RKO (cell line): Measurements from ENCODE around the gene ATP8A1.
A peak's percentile ranks its signal among the peaks of the same experiment; 100 is the strongest.

ENCODE experiments used
- DNase-seq: peaks from one replicate; pipeline ENCODE4 v3.0.0-alpha.2; 2016; ENCODE audit warnings: low spot score

The ATP8A1 gene

DNA sequence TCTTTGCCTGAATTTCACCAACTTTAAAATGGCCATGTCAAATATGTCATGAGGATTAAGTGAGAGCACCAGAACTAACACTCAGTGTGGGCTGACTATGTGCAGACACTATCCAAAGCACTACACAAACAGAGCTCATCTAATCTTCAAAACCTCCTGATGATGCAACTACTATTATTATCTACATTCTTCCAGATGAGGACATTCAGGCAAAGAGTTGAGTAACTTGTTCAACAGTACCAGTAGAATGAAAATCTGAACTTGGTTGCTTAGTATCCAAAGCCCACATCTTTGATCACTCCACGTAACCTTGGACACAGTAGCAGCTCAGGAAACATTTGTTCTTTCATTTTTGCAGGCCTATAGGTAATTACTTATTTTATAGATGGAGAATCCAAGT is 90.1 kb downstream of the ATP8A1 start:
- no peak for DNase-seq

DNA sequence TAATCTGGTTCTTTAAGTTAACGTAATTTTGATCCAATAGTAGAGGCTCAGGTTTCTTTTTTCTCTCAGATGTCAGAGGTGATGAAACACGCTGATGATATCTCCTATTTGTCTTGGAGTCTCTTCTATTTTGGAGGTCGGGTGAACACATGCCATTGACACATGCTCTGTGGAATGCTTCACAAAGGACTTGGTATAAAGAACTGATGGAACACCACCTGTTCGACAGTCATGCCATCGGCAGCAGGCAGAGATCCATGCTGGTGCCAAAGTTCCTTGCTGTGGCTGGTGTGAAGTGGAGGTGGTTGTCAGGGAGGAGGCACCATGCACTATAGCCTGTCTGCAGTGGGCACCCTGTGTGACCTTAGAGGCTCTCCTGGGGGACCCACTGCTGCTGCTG is 94.9 kb downstream of the ATP8A1 start:
- DNase-seq, result no peak

DNA sequence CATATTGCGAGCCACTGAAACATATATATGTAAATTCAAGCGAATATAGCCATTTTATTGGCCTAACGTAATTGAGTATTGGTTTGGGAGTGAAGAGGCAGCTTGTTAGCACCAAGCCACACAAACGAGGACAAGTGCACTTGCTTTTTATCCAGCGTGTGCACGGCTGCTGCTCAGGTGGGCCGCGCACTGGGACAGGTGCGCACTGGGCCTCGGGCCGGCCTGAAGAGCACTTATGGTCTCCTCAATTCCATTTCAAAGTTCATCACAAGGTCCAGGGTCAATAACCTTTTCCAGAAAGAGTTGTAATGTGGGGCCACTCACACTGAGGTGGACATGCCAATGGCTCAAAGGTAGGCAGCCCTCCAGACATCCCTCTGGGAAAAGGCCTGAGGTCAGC is 95.9 kb downstream of the ATP8A1 start:
- DNase-seq, result no peak

DNA sequence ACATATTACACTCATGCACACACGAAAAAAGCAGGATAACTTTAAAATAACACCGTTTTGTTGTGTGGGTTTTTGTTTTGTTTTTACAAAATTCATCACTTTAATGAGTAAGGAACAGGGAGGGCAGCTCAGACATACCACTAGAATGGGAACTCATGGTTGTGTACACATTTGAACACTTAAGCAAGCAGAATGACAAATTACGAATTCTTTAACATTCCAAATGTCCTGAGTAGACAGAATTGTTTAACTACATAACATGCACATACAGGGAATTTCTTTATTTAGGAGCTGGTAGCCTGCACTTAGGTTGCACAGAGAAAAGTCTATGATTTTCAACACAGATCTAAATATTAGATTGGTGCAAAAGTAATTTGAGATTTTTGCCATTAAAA is 96.4 kb downstream of the ATP8A1 start:
- no peak for DNase-seq

DNA sequence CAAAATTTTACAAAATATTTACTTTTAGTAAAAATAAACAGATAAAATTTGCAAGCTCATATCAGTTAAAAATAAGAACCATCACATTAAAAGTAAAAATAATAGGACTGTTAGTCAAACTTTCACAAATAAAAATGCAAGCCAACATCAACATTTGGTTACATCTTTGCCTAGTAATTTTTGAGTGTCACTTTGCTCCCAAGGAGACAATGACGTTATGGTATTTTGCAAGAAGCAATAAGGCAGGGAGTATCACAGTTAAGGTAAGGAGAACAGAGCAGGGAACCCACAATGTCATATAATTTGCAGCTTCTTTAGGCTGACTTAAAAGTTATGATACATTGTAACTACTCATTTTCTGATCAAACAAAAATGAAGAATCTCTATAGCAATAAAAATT is 98.7 kb downstream of the ATP8A1 start:
- no peak for DNase-seq

DNA sequence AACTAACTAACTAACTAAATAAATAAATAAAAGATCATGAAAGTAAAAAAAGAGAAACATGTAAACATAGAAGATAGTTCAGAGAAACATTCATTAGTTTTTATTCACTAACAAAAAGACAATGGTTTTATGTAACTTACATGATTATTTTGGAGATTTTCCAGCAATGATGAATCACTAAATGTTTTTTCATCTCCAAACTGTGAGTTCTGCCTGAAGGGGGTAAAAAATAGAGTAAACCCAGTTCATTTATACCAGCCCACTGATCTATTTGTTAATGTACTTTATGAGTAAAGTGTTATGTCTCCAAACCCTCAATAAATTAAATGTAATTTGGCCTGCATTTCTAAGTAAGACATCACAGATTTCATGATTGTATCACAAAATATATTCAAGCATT is 101.1 kb downstream of the ATP8A1 start:
- DNase-seq, result no peak

DNA sequence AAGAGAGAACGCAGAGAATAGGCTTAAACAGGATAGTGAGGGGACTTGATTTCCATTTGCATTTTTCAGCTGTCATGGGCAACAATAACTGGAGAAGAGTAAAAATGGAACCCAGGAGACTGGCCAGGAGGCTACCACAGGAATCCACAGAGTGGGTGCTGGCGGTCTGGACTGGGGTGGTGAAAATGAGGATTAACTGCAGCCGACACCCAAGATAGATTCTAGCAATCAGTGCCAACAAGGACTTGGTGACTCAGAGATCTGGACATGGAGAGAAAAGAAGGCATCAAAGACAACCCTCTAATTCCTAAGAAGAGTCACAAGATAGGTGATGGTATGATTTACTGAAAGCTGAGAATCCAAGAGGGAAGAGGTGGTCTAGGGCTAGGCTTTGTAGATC is 102.8 kb downstream of the ATP8A1 start:
- DNase-seq, result no peak

DNA sequence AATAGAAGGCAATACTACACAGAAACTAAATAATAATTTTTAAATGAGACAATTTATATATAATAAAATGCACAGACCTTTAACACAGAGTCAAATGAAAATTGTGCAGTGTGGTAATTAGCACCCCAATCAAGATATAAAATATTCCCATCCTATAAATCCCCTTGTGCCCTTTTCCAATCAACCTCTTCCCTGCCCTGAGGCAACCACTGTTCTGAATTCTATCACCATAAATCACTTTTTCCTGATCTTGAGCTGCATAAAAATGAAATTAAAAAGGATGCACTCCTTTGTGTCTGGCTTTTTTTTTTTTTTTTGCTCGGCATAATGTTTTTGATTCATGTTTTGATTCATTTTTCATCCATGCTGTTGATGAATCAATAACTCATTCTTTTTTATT is 107.0 kb downstream of the ATP8A1 start:
- DNase-seq, result no peak

DNA sequence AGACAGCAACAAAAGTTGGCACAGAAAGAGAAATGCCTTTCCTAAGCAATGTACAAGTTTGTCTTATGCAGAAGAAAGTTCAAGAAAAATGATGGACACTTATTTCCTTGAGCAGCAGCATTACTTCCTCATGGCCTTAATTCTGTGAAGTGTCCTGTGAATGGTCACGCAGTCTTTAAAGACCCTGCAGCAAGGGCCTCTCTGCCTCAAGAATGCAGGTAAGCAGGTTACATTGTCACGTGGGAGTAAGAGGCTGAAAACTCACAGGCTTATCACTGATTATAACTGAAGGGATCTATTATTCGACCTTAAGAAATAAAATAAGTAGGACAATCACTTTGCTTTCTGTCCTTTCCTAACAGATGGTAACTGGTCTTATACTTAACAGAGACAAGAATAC is 109.1 kb downstream of the ATP8A1 start:
- no peak for DNase-seq

DNA sequence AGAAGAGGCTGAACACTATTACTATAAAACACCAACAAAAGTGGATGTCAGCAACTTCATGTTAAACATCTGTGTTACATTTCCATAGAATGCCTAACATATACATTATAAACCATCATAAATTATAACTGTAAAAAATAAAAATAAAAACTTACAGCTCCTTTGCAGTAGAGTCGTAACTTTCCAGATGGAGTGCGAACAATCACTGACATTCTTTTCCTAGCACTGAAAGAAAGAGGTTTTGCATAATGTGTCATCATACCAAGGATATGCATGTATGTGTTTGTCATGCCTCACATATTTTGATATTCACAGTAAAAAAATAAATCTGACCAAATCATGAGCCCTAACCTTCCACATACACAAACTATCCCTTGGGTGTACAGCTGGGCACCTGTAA is 113.1 kb downstream of the ATP8A1 start:
- DNase-seq, result peak; percentile 5

DNA sequence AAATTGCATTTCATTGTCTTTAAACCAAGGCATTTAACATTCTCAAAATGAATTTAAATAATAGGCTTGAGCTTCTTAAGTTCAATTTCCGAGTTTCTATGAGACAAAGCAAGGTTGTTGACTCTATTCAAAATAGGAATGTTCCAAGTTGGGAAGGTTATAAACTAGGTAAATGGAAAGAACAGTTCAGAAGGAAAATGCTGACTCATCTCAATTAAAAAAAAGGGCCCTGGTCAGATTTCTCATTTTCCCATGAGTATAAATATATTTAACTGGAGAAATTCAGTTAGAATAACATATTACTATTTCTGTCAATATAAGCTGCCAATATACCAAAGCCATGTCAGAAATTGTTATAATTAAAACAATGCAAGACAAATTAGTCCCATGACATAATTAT is 113.8 kb downstream of the ATP8A1 start:
- no peak for DNase-seq

DNA sequence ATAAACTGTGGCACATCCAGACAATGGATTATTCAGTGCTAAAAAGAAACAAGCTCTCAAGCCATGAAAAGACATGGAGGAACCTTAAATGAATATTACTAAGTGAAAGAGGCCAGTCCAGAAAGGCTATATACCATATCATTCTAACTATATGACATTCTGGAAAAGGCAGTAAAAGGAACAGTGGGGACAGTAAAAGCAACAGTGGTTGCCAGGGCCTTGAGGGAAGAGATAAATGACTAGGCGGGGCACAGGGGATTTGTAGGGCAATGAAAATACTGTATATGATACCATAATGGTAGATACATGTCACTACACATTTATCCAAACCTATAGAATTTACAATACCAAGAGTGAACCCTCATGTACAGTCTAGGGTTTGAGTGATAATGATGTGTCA is 115.3 kb downstream of the ATP8A1 start:
- DNase-seq, result no peak

DNA sequence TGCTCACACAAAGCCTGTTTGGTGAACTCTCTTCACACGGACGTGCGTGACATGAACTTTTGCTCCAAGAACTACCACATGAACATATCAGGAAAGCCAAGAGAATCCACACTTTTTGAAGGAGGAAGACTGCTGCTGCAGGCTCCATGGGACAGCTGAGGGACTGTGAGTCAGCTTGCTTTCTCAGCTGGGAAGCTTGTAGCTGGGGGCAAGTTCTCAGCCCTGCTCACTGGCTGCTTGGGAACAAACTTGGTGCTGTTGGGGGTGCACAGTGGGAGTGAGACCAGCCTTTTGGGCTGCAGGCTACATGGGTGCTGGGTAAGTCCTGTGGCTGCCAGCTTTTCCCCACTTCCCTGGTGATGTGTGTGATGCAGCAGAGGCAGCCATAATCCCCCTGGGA is 123.9 kb downstream of the ATP8A1 start:
- no peak for DNase-seq

DNA sequence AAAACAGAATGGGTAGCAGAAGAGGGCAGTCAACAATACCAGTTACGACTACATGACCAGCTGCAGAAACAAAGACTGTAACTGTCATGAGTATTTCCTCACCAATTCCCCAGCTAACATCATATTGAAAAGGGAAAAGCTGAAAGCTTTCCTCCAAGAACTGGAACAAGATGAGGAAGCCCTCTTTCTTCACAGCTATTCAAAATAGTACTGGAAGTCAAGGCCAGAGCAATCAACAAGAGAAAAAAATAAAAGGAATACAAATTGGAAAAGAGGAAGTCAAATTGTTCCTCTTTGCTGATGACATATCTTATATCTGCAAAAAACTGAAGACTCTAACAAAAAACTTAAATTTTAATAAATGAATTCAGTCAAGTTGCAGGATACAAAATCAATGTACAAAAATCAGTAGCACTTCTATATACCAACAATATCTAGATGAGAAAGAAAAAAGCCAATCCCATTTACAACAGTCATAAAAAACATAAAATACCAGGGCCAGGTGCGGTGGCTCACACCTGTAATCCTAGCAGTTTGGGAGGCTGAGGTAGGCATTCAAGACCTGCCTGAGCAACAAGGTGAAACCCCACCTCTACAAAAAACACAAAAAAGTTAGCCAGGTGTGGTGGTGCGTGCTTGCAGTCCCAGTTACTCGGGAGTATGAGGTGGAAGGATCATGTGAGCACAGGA is 125.4 kb downstream of the ATP8A1 start:
- DNase-seq, result no peak

DNA sequence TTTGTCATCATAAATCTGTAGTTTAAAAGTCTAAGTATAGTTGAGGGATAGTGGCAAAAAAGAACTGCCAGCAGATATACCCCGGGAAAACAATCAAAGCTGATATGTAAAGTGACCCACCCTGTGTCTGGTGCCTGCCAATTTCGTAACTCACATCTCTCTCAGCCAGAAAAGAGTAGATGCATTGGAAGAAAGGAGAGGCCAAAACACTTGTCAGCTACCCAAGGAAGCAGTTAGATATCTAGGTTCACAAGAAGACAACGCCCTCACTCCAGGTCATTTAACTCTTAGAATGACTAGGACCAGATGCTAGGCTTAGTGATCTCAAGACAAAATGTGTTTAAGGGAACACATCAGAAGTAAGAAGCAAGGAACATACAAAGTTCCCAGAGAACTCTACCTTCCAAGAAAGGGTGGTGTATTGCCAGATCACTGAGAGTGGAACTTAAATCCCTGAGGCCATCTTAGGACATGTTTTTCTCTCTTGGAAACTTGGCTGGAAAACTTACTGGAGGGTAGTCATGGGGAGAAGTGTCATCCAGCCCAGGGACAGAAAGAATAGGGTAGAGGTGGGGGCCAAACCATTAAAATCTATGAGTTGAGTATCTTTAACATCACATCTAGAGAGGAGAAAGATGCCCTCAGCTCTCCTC is 133.7 kb downstream of the ATP8A1 start:
- no peak for DNase-seq

DNA sequence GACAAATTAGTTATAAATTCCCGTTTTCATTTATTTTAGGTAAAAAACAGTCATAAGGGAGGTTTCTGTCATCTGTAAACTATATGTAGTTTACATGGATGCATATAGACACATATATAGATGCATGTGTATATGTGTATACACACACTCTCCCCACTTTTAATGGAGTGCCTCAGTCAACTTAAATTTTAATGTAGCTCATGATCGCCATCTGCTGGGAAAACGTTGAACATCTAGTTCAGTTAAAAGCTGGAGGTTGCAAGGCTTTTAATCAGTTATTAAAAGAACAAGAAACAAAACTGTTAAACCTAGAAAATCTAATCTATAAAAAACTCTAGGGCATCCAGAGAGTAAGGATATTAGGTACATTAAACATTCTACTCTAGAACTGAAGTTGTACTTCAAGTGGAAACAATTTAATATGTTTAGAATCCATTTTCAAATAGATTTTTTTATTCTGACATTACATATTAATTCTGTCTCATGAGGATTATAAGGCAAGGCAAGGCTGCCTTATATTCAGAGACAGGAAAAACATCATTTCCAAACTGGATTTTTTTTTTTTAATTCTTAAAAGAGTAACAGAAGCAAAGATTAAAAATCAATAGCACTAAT is 137.0 kb downstream of the ATP8A1 start:
- peak; percentile 62 for DNase-seq

DNA sequence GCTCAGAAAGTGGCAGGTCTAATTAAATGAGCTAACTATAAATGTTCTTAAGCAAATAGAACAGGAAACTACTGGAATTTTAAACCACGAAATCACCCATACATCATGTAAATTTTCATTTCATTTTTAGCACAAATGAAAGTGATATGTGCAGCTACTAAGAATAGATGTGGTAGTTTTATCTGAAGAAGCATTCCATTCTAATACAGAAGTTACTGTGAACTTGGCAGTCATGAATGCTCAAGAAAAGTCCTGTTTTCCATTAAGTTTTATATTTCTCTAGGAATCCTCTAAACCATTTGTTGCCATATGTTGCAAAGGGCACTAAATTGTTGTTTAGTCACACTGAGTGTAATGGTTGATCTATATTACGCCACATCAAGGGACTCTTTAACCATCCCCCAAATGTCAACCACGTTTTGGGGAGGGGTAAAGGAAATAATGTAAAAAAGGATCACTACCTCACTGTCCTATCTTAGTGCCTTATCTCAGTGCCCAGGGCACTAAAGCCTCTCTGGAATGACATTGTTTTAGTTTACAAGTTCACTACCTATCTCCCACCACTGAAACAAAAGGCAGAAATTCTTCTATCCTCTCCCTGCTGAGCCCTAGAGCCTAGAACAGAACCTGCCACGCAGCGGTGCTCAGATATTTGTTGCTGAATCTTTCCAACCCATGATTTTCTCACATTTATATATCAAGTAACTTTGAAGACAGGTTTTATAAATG is 141.6 kb downstream of the ATP8A1 start:
- DNase-seq, result no peak

DNA sequence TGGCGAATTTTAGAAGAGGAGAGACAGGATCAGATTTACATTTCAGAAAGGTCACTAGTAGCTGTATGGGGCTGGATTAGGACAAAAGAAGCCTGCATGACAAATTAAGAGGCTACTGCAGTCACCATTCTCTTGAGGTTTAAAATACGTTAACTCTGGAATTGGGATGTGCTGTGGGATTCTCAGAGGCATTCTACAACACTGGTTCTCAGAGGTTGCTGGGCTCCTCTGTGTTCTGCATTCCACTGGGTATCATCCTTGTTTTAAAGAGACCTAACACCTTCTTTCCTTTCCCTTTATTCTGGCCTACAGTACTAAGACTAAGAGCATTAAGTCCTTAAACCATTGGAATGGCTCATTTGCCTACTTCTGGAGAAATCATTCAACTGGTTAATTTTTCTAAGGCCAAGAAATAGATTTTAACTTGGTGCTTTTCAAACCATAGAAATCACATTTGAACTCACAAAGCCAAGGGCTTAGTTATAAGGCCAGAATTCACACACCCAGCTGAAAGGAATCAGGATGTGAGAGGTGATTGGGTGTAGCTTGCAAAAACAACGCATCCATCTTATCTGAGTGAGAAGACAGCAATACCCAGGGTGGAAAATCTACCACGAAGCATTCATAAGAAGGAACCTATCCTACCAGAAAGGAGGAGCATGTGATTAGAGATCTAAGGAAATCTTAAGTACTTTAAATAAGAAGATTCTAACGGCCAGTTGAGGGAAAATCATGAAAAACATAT is 143.0 kb downstream of the ATP8A1 start:
- no peak for DNase-seq

DNA sequence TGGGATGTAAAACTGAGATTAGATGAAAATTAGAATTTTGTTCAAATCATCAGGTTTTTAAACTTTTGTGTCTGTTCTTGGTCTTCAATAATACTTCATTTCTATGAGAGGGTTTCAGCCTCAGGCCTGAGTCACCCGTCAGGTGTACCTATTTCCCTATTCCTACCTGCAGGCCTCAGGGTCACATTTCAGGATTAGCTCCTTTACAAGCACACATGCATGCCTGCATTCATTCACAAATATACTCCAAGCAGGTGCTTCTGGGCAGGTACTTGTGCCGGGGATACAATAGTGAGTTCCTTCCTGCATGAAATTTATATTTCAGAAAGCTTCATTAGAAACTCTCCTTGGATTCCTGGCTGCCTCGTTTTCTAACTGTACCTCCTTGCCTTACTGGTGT is 144.7 kb downstream of the ATP8A1 start:
- no peak for DNase-seq

DNA sequence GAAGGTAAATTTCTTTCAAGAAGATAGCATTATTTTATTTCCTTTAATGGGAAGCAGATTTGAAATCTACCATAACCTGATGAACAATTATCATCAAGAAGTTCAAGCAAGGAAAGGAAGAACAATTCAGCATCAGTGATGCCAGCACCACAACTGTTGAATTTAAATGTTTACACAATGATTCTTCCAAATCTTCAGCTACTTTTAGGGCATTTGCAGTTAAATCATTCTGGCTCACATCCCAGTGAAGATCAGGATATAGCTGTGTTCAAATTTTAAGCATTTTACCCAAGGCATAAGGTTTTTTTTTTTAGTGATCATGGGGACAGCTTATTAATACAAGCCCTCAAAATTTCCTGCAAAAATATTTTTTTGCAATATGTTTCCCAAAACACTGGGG is 146.7 kb downstream of the ATP8A1 start:
- DNase-seq, result no peak

DNA sequence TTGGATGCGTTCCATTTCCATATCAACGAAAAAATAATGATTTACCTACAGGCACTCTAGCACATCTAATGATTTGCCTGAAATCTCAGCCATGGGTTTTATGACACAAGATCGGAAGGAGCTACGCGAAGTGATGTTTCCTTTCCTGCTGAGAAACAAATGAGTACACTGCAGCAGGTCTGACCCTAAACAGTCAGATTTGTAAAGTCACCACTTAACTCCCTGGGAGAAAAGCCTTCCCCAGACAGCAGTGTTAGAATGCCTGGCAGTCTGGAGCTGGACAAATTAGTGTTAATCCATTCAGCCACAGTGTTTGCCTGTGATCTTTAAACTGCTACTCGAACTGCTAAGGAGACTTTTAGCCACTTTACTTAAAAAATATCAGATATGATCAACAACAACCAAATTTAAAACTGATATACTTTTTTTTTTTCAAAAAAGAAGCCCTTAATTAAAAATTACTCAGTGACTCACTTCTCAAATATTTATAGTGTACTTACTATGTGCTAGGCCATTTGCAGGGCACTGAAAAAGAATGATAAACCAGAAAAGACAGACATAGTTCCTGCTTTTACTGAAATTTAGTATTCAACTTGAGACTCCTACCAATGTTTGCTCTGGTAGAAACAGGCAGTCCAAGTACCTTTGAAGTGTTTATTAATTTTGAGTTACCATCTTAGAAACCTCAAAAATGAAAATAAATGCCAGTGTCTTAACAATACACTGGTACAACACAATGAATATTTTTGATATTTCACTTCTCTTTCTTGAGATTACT is 155.1 kb downstream of the ATP8A1 start:
- no peak for DNase-seq

DNA sequence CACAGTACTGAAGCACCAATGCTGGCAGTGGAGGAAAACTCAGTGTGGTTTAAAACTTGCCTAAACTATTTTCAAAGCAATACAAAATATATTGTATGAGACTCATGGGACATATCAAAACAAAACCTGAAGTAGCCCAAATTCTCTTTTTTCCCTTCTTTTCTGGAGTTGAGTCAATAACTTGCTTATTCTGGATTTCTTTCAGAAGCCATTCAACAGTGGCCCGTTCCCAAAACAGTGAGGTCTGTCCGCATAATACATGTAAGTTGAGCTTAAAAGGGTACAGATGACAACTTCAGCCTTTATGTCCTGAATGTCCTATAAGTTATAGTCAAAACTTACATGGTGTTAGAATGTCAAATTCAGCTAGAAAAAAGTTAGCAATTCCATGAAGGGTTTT is 158.9 kb downstream of the ATP8A1 start:
- no peak for DNase-seq
